Measurements from ENCODE around the gene FRZB.

FRZB gene

GRCh38 chr2:182852801-182853200 lies 13.6 kb downstream of the FRZB start:
- TF ChIP-seq CTCF (IDR thresholded peaks at IDR 0.05) = no peak
- Histone ChIP-seq H3K4me3 (no peak overlapping the region), H3K4me1 (peaks cover 0 to 39% (median 0%) of the 10 kb centered on the region in 4 donors), H3K27me3 (no peaks in the 10 kb centered on the region), H3K36me3 (no peaks in the 10 kb centered on the region), H3K27ac (peak overlapping the region; percentile 27 to 51), H3K9me3 (no peaks in the 10 kb centered on the region)
- intact Hi-C loops (cut with DNase I; ENCODE audit: low total_unique reads) = no loop called here
- no peak for DNase-seq

- no peak for DNase-seq
- Histone ChIP-seq H3K9me3 (no peaks in the 10 kb centered on the region), H3K27me3 (no peaks in the 10 kb centered on the region), H3K4me1 (peaks cover 0 to 39% (median 0%) of the 10 kb centered on the region in 4 donors), H3K36me3 (no peaks in the 10 kb centered on the region), H3K4me3 (no peak overlapping the region), H3K27ac (peak overlapping the region; percentile 43 to 51)
- TF ChIP-seq CTCF (IDR thresholded peaks at IDR 0.05) = no peak
- intact Hi-C loops (cut with DNase I; ENCODE audit: low total_unique reads) = no loop called here
These were observed 14.3 kb downstream of the FRZB start for GRCh38 chr2:182852090-182852489.

GRCh38 chr2:182845794-182846417 lies 20.5 kb downstream of the FRZB start:
- H3K36me3 ChIP-seq = no peaks in the 10 kb centered on the region
- no peak overlapping the region for H3K27ac ChIP-seq
- TF ChIP-seq CTCF (IDR thresholded peaks at IDR 0.05) = no peak
- peaks cover 0 to 4% (median 0%) of the 10 kb centered on the region in 4 donors for H3K4me1 ChIP-seq
- H3K4me3 ChIP-seq = no peak overlapping the region
- intact Hi-C loops (cut with DNase I; ENCODE audit: low total_unique reads) = no loop called here
- no peak for DNase-seq
- H3K27me3 ChIP-seq = no peaks in the 10 kb centered on the region
- no peaks in the 10 kb centered on the region for H3K9me3 ChIP-seq

GRCh38 chr2:182836451-182836850 lies 30.0 kb downstream of the FRZB start:
- peaks cover 0 to 33% (median 13%) of the 10 kb centered on the region in 4 donors for H3K4me1 ChIP-seq
- H3K27me3 ChIP-seq = no peaks in the 10 kb centered on the region
- TF ChIP-seq CTCF (IDR thresholded peaks at IDR 0.05) = no peak
- no peak for DNase-seq
- H3K4me3 ChIP-seq = no peak overlapping the region
- intact Hi-C loops (cut with DNase I; ENCODE audit: low total_unique reads) = no loop called here
- no peaks in the 10 kb centered on the region for H3K9me3 ChIP-seq
- no peak overlapping the region for H3K27ac ChIP-seq
- peaks cover 0 to 4% (median 0%) of the 10 kb centered on the region in 3 donors for H3K36me3 ChIP-seq

- TF ChIP-seq CTCF (IDR thresholded peaks at IDR 0.05) = no peak
These were observed 32.1 kb downstream of the FRZB start for GRCh38 chr2:182834293-182834692.

More at GRCh38 chr2:182834293-182834692, 32.1 kb downstream of the FRZB start:
- no peak overlapping the region for H3K27ac ChIP-seq
- H3K36me3 ChIP-seq = peaks cover 0 to 4% (median 0%) of the 10 kb centered on the region in 3 donors
- H3K4me3 ChIP-seq = no peak overlapping the region
- H3K4me1 ChIP-seq = peaks cover 0 to 14% (median 9%) of the 10 kb centered on the region in 4 donors
- no peaks in the 10 kb centered on the region for H3K9me3 ChIP-seq
- intact Hi-C loops (cut with DNase I; ENCODE audit: low total_unique reads) = no loop called here
- H3K27me3 ChIP-seq = no peaks in the 10 kb centered on the region
- DNase-seq = no peak
